NOMO-1 (cell line): ENCODE results near the gene MOB1A.
"Not testable (repeated sequence)": the region's sequence is repeated elsewhere in the genome, so short reads cannot be mapped to it uniquely, and the experiment has no call there.

ENCODE experiments used
- DNase-seq, 2 experiments: peaks; one replicate each; lab custom pipeline; 2025; ENCODE audit not compliant: unreplicated experiment in 2 of 2; lab: John Stamatoyannopoulos, UW

MOB1A gene

GRCh38 chr2:74149570-74150319, 28.9 kb downstream of the MOB1A start:
- DNase-seq, result no peak

GRCh38 chr2:74149247-74149525, 29.5 kb downstream of the MOB1A start:
- DNase-seq, result no peak

GRCh38 chr2:74148457-74149246, 30.0 kb downstream of the MOB1A start:
- DNase-seq, result no peak

DNA sequence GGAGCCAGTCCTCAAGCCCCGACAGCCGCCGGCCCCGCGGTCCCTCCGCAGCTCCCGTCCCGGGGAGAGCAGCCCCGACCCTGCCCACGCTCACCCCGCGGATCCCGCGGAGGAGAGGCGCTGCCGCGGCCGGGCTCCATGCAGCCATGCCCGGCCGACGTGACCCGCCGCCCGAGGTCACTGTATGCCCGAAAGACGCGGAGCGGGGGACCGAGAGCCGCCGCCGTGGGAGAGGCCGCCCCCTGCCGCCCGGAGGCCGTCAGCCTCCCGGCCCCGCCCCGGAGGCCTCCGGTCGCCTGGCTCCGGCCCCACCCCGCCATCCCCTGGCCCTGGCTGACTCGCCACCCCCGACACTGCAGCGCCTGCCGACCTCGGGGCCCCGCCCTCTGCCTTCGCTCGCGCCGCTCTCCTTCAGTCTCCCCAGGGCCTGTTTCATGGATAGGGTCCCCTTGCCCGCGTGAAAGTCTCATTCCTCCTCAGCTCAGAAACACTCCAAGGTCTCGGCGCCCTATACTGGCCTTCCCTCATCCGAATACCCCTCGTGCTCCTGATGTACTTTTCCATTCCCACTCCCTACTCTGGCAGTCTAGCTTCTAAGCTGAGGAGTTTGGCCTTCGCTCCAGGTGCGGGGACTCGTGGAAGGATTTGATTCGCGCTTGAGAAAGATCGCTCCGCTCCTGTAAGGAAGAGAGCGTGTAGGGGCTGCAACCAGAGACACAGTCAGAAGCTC, 30.8 kb downstream of the MOB1A start, which contains the start of gene BOLA3:
Gene BOLA3 (minus strand): TSS at position 186 of the 730 bp plus-strand sequence. CDS start 38 bp downstream, at position 148.
- peak; percentile 86 to 91 for DNase-seq

- peak; percentile 46 to 48 for DNase-seq
These were observed 31.6 kb downstream of the MOB1A start for GRCh38 chr2:74146929-74147726.

DNA sequence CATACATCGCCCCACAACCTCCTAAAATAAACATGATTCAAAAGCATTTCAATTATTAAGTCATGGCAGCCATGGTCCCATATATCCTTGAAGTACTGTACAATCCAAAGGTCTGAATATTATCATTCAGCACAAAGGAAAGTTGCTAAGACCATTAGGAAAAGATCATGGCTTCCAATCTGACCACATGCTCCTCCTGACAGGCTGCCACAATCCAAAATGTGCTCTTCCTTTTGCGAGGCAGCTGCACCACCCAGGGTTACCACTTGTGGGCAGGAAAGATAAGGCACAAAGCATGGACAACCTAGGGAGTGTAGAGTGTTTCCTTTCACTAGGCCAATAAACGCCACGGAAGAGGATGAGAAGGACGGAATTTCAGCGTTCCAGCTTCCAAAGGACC, 36.3 kb downstream of the MOB1A start:
- DNase-seq, result no peak

DNA sequence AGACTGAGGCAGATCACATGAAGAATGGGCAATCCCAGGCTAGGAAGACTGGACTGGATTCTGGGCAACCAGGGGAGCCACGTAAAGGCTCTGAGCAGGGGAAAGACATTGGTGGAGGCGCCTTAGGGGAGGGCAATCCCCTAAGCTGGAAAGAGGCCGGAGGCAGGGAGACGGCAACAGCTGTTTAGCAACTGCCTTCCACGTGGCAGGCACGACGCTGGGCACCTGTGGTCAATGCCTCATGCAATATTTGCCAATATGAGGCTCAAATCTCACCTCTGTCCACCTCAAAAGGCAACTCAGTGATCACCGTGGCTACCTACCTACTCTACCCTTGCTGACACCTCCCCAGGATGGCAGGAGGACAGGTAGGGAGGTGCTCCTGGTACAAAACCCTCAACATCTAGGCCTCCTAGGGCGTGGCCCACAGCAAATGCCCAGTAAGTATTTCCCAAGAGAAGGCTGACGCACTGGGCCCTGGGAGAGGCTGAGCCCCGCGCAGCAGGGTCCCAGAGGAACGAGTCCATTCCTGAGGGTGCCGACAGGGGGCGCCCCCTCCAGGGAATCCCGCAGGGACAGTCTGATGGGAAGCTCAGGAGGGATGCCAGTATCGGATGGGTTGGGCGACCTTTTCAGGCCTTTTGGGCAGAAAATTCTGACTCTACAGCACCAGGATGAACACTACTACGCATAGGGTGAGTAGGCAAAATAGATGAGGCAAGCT, 39.9 kb downstream of the MOB1A start:
- no peak for DNase-seq

- no peak for DNase-seq
These were observed 40.8 kb downstream of the MOB1A start for GRCh38 chr2:74137651-74138599.

DNA sequence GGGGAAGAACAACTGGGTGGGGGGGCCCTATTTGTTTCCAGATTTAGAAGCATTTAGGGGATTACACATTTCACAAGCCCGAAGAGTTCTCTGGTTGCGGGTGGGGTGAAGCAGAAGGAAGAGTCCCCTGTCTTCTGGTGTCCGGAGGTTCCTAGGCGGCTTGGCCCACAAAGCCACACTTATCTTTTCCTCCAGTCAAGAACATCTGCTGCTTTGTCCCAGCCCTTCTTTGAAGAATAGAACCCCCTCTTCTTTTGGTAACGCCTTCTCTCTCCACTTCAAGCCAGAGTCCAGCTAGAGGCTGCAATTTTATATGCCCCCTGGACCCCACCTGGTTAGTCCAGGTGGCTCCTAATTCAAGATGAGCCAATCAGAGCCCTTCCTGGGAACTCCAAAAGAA, 46.8 kb downstream of the MOB1A start:
- DNase-seq, result no peak

DNA sequence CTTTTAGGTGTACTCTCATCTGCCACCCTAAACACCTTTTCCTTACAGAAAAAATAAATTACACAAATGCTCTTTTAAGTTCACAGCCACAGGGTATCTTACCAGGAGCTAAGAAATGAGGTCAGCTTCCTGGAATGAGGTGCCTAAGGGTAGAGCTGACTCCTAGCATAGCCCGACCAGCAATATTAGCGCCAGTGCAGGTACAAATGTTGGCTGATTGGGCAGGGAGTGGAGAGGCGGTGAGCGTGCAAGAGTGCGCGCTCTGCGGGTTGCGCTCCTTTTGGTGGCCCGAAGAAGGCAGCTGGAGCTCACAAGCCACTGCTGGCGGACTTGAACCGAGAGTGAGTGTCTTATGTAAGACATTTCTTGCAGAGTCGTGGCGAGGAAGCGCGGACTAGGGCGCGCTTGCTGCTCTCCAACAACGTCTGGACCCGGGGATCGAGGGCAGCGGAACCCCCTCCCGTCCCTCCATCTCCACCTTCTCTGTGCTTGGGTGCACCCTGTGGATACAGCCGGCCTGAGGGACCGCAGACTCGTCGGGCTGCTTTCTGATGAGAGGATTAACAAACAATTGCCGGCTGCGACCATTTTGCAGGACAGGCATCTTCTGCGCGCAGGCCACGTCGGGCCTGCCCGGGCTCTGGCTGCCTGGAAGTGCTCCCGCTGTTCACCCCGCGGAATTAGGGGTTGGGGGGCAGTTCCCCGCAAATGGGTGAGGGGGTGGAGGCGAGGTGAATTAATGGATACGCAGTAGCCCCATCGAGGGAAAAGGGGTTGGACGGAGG, 48.3 kb downstream of the MOB1A start:
- no peak for DNase-seq

GRCh38 chr2:74128206-74128605, 50.5 kb downstream of the MOB1A start:
- no peak for DNase-seq

GRCh38 chr2:74123955-74124354, 54.7 kb downstream of the MOB1A start:
- DNase-seq, result not testable (repeated sequence)

- not testable (repeated sequence) for DNase-seq
These were observed 56.8 kb downstream of the MOB1A start for GRCh38 chr2:74121846-74122245.

GRCh38 chr2:74119912-74120825, 58.5 kb downstream of the MOB1A start:
- peak; percentile 76 to 89 for DNase-seq

- DNase-seq, result peak in 1 of 2 experiments; percentile 11
These were observed 59.3 kb downstream of the MOB1A start for GRCh38 chr2:74119339-74119738.

DNA sequence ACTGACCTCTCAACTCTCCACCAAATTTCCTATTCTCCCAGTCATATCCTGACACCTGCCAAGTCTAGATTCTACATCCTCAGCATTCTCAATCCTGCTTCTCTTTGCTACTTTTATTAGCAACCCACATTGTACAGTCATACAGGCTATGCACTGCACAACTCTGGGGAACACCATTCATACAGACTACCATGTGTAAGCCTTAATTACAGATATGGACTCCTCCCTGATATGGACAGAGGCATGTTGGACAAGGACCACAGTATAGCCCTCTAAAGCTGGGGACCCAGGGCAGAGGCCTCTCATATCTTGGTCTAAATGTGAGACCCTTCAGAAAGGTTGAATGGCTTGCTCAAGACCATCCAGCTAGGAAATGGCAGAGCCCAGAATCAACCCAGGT, 67.3 kb downstream of the MOB1A start:
- no peak for DNase-seq

GRCh38 chr2:74110537-74110936, 68.1 kb downstream of the MOB1A start:
- DNase-seq, result no peak
